ENCODE measurements around the gene CAMKV. TPM values are rescaled to one million over a fixed set of nuclear protein-coding genes. Genes with fewer than 3 reads are reported as not detected.
"Not testable (repeated sequence)": the region's sequence is repeated elsewhere in the genome, so short reads cannot be mapped to it uniquely, and the experiment has no call there.

Gene CAMKV
- total RNA-seq, 1 donor from 2014 or later, result 10.6 TPM

GRCh38 chr3:49831341-49831740, 38.4 kb downstream of the CAMKV start:
- no peak overlapping the region for H3K4me3 Mint-ChIP-seq
- no peaks in the 10 kb centered on the region for H3K9me3 Mint-ChIP-seq
- no peaks in the 10 kb centered on the region for H3K4me1 Mint-ChIP-seq (ENCODE audit: unreplicated experiment)
- peaks cover 5% of the 10 kb centered on the region for H3K36me3 Mint-ChIP-seq
- no peak for DNase-seq (ENCODE audit: extremely low spot score, unreplicated experiment)
- H3K27ac Mint-ChIP-seq, result no peak overlapping the region
- TF ChIP-seq, protein P1, sequence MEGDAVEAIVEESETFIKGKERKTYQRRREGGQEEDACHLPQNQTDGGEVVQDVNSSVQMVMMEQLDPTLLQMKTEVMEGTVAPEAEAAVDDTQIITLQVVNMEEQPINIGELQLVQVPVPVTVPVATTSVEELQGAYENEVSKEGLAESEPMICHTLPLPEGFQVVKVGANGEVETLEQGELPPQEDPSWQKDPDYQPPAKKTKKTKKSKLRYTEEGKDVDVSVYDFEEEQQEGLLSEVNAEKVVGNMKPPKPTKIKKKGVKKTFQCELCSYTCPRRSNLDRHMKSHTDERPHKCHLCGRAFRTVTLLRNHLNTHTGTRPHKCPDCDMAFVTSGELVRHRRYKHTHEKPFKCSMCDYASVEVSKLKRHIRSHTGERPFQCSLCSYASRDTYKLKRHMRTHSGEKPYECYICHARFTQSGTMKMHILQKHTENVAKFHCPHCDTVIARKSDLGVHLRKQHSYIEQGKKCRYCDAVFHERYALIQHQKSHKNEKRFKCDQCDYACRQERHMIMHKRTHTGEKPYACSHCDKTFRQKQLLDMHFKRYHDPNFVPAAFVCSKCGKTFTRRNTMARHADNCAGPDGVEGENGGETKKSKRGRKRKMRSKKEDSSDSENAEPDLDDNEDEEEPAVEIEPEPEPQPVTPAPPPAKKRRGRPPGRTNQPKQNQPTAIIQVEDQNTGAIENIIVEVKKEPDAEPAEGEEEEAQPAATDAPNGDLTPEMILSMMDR (conservative IDR thresholded peaks at IDR 0.05), result no peak
- H3K27me3 Mint-ChIP-seq, result no peaks in the 10 kb centered on the region

- no peak overlapping the region for H3K27ac Mint-ChIP-seq
- H3K36me3 Mint-ChIP-seq, result no peaks in the 10 kb centered on the region
- H3K4me3 Mint-ChIP-seq, result no peak overlapping the region
- no peaks in the 10 kb centered on the region for H3K27me3 Mint-ChIP-seq
- H3K9me3 Mint-ChIP-seq, result no peaks in the 10 kb centered on the region
- no peak for DNase-seq (ENCODE audit: extremely low spot score, unreplicated experiment)
- TF ChIP-seq, protein P1 (conservative IDR thresholded peaks at IDR 0.05), result no peak
- no peaks in the 10 kb centered on the region for H3K4me1 Mint-ChIP-seq (ENCODE audit: unreplicated experiment)
Measured at GRCh38 chr3:49826016-49826415, 43.7 kb downstream of the CAMKV start.

GRCh38 chr3:49823131-49823530, 46.6 kb downstream of the CAMKV start:
- not testable (repeated sequence) for H3K27me3 Mint-ChIP-seq; H3K4me1 Mint-ChIP-seq (ENCODE audit: unreplicated experiment); H3K4me3 Mint-ChIP-seq; H3K9me3 Mint-ChIP-seq; H3K27ac Mint-ChIP-seq; DNase-seq (ENCODE audit: extremely low spot score, unreplicated experiment); H3K36me3 Mint-ChIP-seq

GRCh38 chr3:49813497-49814174, 56.1 kb downstream of the CAMKV start, which contains the start of gene UBA7:
UBA7 (minus strand) TSS chr3:49813953; CDS start chr3:49813787, 166 bp downstream.
- H3K4me3 Mint-ChIP-seq, result no peak within 1 kb of the TSS
- no peak for DNase-seq (ENCODE audit: extremely low spot score, unreplicated experiment)

DNA sequence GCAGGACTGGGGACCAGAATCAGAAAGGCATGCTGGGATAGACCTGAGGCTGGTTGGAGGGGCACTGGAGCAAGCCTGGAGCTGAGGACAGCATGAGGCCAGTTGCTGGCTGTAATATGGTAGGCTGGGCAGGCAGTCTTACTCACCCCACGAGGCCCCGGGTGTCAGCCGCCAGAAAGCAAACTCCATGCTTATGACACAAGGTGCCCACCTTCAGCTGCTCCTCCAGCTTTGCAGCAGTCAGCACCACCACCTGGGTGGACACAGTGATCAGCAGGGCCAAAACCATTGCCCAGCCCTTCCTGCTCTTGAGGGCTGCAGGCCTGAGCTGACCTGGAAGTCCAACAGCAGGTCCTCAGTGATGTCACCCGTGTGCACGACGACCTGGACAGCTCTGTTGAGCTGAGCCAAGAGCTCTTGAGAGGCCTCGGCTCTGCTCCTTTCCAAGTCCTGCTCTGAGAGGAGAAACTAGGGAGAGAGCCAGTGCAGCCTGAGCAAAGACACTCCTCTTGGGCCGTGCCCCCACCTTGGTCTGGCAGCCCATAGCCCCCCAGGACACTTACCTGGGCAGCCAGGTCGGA, 56.7 kb downstream of the CAMKV start:
- no peaks in the 10 kb centered on the region for H3K36me3 Mint-ChIP-seq
- no peak for DNase-seq (ENCODE audit: extremely low spot score, unreplicated experiment)
- TF ChIP-seq, protein P1 (conservative IDR thresholded peaks at IDR 0.05), result no peak
- no peak overlapping the region for H3K4me3 Mint-ChIP-seq
- H3K9me3 Mint-ChIP-seq, result no peaks in the 10 kb centered on the region
- H3K27me3 Mint-ChIP-seq, result no peaks in the 10 kb centered on the region
- H3K27ac Mint-ChIP-seq, result no peak overlapping the region
- peaks cover 8% of the 10 kb centered on the region for H3K4me1 Mint-ChIP-seq (ENCODE audit: unreplicated experiment)

More at GRCh38 chr3:49813497-49814174, 56.1 kb downstream of the CAMKV start, which contains the start of gene UBA7:
- Mint-ChIP-seq H3K27me3 (no peaks in the 10 kb centered on the region), H3K4me1 (ENCODE audit: unreplicated experiment) (peaks cover 8% of the 10 kb centered on the region), H3K36me3 (no peaks in the 10 kb centered on the region), H3K27ac (no peak within 1 kb of the TSS), H3K9me3 (no peaks in the 10 kb centered on the region)
- TF ChIP-seq, protein P1 (conservative IDR thresholded peaks at IDR 0.05), result no peak

Other genes starting within 250 kb of the CAMKV start
- gene APEH, start 195.6 kb downstream of the CAMKV start, total RNA-seq (ENCODE audit: low replicate concordance), result 141 and 145 TPM in 2 replicates
- gene MST1, start 180.4 kb downstream of the CAMKV start, total RNA-seq (ENCODE audit: low replicate concordance), result 25.7 and 50.7 TPM in 2 replicates
- gene RNF123, start 180.3 kb downstream of the CAMKV start, total RNA-seq (ENCODE audit: low replicate concordance), result 47.2 and 49.9 TPM in 2 replicates
- 0.36 TPM in 1 of 2 replicates, not detected in the other for gene AMIGO3, start 150.2 kb downstream of the CAMKV start, total RNA-seq (ENCODE audit: low replicate concordance)
- 41.9 and 50.4 TPM in 2 replicates for gene GMPPB, start 146.0 kb downstream of the CAMKV start, total RNA-seq (ENCODE audit: low replicate concordance)
- 40.3 and 42.5 TPM in 2 replicates for gene IP6K1, start 83.4 kb downstream of the CAMKV start, total RNA-seq (ENCODE audit: low replicate concordance)
- 0.29 TPM in 1 of 2 replicates, not detected in the other for gene CDHR4, start 70.0 kb downstream of the CAMKV start, total RNA-seq (ENCODE audit: low replicate concordance)
- 0.45 and 6.7 TPM in 2 replicates for gene INKA1, start 66.6 kb downstream of the CAMKV start, total RNA-seq (ENCODE audit: low replicate concordance)
- 4.6 and 8.2 TPM in 2 replicates for gene UBA7, start 56.0 kb downstream of the CAMKV start, total RNA-seq (ENCODE audit: low replicate concordance)
- 7.5 and 23.0 TPM in 2 replicates for gene TRAIP, start 13.3 kb downstream of the CAMKV start, total RNA-seq (ENCODE audit: low replicate concordance)
- 3.0 and 5.3 TPM in 2 replicates for gene MST1R, start 34.0 kb upstream of the CAMKV start, total RNA-seq (ENCODE audit: low replicate concordance)
- gene MON1A, start 59.9 kb upstream of the CAMKV start, total RNA-seq (ENCODE audit: low replicate concordance), result 8.8 and 9.2 TPM in 2 replicates
- 96.0 and 109 TPM in 2 replicates for gene RBM6, start 70.2 kb upstream of the CAMKV start, total RNA-seq (ENCODE audit: low replicate concordance)
- gene RBM5, start 219.0 kb upstream of the CAMKV start, total RNA-seq (ENCODE audit: low replicate concordance), result 170 and 244 TPM in 2 replicates